Activated CD8-positive, alpha-beta memory T cell treated with anti-CD3 and anti-CD28 coated beads for 1 hour (primary cell): ENCODE results near the gene PTPRE.

Source experiments
- DNase-seq, 2 donors: peaks; one replicate each; pipeline ENCODE4 v3.0.0-alpha.2; 2020; ENCODE audit warnings: low read depth in 1 of 2; ENCODE audit errors: extremely low read depth in 1 of 2

The PTPRE gene

DNA sequence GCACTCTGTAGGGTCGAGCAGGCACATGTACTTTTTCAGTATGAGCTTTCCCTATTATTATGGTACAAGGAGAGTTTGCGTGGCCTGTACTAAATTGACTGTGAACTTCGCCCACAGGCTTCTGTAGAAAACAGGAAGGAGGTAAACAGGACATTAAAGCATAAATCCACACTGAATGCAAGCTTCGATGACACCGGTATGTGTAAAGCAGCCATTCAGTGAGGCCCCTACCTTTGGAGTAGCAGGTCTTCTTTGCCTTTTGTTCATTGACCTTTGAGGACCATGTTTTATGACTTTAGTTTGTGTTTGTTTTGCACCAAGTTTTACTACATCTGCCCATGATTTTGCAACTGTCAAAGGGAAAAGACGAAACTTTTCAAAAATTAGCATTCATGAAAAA is 204.8 kb downstream of the PTPRE start:
- no peak for DNase-seq

DNA sequence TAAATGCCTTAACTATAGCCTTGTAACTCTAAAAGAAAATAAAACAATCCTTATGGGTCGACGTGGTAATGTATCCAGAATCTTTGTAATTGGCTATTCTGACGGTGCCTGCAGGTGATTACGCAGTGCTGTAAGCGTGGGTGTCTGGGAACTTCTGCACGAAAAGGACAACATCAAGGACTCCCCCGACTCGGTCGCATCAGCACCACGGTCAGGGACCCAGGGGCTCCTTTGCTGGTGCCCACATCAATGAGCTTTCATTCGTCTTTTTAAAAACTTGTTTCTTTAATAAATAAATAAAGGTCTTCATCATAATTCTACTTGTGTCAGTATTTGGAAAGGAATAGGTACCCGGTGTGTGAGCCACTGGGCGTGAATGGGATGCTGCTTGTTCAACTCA is 206.1 kb downstream of the PTPRE start:
- DNase-seq: no peak

DNA sequence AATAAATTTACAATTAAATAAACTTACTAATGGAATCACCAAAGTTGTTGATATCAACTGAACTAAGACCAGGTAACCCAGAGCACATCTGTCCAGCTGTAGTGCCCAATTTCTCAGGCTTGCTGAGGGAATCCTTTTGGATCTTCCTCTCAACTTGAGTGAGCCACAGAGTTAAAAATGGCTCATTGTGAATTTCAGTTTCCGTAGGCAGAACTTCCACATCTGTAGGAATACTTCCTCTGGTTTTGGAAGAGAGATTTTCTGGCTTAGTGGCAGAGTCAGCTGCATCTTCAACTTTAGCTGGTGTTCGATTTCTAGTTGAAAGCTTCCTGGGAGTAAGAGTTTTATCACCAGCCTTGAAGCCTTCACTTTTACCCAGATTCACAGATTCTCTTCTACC is 208.0 kb downstream of the PTPRE start:
- DNase-seq: no peak

DNA sequence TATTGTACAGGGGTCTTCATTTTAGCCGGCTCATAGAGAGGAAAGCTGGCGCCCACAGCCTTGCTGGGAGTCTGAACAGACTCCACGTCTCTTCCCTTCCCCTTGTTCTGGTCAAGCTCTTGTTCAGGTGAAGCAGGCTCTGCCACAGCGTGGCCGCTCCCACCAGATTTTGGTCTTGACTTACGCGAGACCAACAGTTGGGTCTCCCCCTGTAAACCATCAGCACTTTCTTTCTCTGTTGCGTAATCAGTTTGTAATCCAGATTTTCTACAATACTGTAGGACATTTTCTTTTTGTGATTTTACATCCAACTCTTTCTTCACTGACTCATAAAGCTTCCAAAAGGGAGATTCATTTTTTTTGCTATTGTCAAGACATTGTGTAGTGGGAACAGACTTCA is 208.5 kb downstream of the PTPRE start:
- no peak for DNase-seq

DNA sequence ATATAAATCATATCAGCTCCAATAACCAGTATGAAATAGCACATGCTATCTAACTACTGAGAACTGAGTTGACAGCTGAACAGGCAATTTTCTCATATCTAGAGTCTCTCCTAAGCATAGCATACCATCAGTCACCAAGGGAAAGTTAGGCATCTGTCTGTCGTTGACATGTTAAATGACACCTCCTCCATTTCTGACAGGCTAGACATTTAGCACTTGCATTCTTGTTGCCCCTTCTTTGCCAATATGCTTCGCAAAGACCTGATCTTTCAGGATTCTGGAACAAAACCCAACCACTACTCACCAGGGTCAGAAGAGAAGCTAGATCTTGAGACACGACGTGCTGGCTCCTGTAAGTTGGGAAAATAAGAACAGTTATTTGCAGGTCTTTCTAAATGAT is 209.3 kb downstream of the PTPRE start:
- DNase-seq: no peak

DNA sequence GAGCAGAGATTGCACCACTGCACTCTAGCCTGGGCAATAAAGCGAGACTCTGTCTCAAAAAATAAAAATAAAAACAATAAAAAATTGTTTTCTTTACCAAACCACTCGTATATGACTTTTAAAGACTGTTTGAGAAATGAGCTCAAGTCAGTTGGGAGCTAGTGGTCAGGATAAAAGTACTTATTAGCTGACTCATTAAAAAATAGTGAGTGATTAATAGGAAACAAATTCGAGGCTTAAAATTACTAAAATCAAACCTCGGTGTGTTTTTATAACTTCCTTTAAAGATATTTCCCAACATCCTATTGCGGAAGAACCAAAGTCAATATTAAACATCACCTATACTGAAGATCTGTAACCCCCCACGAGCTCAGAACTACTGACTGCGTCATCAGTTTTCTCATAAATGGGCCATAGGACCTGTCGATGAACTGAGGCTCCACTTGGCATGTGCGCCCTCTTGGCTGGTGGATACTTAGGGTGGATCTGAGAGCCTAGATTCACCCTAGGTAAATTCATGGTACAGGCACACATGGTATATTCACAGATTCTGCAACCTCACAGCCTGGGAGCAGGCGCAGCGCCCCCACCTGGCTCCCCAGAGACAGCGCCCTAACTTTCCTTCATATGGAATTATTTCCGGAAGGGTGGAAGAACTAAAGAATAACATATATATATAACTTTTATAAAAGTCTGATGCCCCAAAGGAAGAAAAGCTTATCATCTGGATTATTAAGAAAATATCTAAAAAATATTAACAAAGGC is 210.1 kb downstream of the PTPRE start:
- DNase-seq: no peak

DNA sequence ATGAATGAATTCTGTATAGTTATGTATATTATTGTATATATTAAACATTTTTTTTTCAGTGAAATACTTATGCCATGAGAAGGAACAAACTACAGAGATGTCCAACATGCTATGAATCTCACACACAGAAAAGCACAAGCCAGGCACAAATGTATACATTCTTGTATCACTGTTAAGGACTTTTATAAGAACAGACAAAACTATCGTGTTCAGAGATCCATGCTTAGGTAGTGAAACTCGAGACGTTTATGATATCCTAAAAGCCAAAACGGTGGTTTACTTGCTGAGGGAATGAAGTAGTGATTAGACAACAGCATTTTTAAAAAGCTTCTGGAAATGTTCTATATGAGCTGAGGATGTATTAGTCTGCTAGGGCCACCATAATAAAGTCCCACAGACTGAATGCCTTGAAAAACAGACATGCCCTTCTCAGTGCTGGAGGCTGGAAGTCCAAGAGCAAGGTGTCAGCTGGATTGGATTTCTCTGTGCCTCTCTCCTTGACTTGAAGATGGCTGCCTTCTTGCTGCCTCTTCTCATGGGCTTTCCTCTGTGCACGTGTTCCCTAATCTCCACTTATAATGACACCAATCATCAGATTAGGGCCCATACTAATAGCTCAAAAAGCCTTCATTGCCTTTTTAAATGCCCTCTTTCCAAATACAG is 215.0 kb downstream of the PTPRE start:
- DNase-seq: no peak

DNA sequence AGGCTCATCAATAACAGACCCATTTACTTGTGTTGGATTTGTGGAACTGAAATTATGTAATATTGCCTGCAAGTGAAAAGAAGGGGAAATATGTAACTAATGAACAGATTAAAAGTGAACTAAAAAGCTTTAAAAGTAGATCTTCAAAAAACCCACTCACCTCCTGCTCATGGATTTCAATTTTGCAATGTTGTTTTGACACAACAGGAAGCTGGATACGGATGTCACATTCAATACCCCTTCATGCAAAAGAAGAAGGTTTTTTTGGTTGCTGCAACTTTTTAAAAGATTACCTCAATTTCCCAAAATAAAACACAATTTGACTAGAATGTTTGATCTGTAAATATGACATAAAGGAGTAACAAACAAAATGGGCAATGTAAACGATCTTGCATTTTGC is 216.0 kb downstream of the PTPRE start:
- DNase-seq: no peak

DNA sequence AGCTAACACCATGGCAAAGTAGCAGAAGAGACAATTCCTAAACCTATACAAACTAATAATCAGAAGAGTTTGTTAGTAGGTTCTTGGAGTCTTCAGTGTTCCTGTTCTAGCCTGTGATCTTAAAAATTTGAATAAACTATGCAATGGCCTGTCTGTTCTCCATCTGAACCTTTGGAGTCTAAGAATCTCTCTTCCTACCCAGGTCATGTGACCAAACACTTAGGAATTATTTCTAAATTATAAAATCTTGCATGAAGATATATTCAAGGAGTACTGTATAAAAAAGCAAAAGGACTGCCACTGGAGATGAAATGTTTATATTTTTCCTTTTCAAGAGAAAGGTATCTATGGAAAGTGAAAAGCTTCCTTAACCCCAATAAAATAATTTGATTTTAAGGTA is 216.9 kb downstream of the PTPRE start:
- no peak for DNase-seq

DNA sequence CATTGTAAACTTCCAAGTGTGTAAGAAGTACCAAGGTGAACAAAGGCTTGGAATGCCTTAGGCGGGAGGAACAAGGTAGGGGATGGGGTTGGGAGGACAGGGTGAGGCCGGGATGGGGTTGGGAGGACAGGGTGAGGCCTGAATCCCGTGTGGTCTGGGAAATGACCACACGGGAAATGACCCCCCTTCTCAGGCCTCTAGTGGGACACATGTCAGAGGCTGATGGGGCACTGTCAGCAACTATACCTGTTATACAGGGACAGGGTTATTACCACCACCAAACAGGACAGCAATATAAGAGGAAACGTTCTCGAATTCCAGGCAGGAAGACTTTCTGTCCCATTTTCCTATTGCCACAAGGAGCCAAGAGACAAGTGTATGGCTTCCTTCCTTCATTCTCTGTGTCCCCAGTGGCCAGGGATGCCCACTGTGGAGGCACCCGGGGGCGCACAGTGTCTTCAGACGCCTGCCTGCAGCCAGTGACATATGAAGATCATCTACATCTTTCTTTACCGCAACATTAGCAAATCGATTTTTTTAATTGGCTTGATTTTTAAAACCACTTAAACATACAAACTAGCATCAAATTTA is 218.0 kb downstream of the PTPRE start:
- no peak for DNase-seq

DNA sequence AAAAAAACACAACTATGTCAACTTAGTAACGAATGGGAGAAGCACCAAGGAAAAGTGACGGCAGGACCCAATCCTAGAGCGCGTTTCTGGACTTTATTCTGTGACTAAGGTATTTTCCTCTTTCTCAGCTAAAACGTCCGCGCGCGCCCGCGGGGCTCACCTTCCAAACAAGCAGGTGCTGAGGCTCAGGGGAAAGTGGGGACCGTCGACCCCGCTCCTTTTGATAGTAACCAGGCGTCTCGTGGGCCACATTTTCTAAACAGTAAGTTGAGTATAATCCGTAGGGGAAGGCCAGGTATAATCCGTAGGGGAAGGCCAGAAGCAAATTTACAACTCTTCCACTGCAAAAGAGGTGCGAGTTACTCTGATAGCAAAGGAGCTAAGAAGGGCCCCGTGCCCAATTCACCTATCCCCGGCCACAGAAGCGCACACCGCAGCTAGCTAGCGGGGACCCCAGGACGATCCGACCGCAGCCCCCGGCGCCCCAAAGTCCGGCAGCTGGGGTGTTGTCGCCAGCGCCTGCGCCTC is 218.6 kb downstream of the PTPRE start:
- no peak for DNase-seq

DNA sequence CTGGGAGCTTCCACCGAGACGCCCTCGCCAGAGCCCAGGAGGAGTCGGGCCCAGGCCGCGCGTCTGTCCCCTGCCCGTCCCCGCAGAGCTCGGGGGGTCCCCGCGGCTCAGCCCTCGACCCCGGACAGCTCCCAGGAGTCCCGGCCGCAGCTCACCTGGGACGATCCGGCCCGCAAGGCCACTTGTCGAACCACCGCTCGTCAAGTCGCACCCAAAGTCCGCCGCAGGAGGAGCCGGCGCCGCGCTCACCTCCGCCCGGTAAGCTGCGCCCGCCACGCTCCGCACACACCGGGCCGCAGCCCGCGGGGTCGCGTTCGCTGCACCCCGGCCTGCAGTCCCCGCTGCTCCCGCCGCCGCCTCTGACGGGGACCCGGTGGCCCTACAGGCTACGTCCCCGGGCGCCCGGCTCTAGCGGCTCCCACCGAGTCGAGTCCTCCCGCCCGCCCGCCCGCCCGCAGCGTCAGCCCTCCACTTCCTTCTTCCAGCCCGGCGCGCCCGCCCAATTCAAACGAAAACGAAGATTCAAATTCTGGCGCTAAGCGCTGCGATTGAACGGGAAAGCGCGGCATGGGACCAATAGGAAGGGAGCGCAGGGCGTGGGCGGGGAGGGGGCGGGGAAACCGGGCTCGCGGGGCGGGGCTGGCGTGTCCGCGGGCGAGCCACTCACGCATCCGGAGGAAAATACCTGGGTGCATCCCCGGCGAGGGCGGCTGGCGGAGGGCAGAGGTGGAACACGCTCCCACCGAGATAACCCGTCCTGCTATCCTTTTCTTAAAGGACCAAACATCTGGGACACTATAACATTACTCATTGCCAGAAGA is 219.3 kb downstream of the PTPRE start, which contains the start of gene MKI67:
Gene MKI67 (minus strand): TSS at position 480 of the 821 bp plus-strand sequence. CDS start 756 bp downstream, outside the sequence.
- peak; percentile 67 to 81 for DNase-seq

DNA sequence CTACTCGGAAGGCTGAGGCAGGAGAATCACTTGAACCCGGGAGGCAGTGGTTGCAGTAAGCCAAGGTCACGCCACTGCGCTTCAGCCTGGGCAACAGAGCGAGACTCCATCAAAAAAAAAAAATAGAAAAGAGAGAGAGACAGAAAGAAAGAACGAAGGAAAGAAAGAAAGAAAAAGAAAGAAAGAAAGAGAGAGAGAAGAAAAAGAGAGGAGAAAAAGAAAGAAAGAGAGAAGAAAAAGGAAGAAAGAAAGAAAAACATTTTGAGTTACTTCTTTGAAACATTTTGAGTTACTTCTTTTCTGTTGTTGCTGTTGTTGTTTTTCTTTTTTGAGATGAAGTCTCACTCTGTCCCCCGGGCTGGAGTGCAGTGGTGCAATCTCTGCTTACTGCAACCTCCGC is 221.7 kb downstream of the PTPRE start:
- DNase-seq: no peak

DNA sequence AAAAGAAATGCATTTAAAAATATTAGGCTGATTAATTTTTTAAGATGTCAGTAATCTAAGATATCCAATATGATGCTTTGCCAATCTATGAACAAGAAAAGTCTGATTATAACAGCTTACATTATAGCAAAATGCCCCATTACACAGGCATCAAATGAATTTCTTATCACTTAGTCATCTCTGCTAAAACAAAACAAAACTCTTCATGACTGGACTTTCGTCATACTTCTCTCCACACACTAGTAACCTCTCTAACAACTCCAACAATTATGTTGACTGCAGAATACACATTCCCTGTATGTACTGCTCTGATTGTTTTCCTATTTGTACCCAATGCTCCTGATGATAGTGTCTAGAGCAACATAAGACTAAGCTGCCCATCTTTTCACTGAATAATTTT is 223.1 kb downstream of the PTPRE start:
- no peak for DNase-seq
